ENCODE results near the gene FZD1.

DNA sequence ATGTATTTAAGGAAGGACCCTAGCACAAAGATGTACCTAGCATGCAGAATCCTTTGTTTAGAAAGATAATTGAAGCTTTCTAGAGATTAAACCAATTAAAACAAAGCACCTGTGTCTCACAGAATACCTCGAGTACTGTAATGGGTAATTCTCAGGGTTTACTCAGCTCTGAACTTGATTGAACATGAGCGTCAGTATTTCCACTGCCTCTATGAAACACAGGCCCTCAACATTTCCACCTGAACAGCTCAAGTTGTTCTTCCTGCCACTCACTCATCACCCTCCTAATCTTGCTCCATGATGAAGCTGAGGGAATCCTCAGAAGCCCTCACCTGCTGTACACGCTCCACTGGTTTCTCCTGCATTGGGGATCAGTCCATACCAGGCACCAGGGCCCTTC, 33.7 kb upstream of the FZD1 start:
- TF ChIP-seq, protein P1, sequence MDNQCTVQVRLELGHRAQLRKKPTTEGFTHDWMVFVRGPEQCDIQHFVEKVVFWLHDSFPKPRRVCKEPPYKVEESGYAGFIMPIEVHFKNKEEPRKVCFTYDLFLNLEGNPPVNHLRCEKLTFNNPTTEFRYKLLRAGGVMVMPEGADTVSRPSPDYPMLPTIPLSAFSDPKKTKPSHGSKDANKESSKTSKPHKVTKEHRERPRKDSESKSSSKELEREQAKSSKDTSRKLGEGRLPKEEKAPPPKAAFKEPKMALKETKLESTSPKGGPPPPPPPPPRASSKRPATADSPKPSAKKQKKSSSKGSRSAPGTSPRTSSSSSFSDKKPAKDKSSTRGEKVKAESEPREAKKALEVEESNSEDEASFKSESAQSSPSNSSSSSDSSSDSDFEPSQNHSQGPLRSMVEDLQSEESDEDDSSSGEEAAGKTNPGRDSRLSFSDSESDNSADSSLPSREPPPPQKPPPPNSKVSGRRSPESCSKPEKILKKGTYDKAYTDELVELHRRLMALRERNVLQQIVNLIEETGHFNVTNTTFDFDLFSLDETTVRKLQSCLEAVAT (IDR thresholded peaks at IDR 0.05): no peak
- TF ChIP-seq TARDBP (IDR thresholded peaks at IDR 0.05; ENCODE audit: borderline replicate concordance) (no peak), JUND (IDR thresholded peaks at IDR 0.05; ENCODE audit: low read depth, low read length) (no peak), POLR2AphosphoS2 (IDR thresholded peaks at IDR 0.05; ENCODE audit: low read depth, low read length) (no peak), ETV6 (conservative IDR thresholded peaks at IDR 0.05 in 1 of 2, IDR thresholded peaks at IDR 0.05 in 1 of 2; ENCODE audit: borderline replicate concordance in 1 of 2, low read depth in 1 of 2) (no peak), CTCF (IDR thresholded peaks at IDR 0.05 in 2 of 3, conservative IDR thresholded peaks at IDR 0.05 in 1 of 3; ENCODE audit: control insufficient read depth in 2 of 3, extremely low read depth in 1 of 3, insufficient read depth in 1 of 3, low read depth in 3 of 3, low read length in 3 of 3) (no peak), POLR2AphosphoS5 (IDR thresholded peaks at IDR 0.05; ENCODE audit: low read length) (no peak), GABPA (IDR thresholded peaks at IDR 0.05; ENCODE audit: low read depth) (no peak), NRF1 (conservative IDR thresholded peaks at IDR 0.05; ENCODE audit: low read depth, low read length) (no peak), MYC (IDR thresholded peaks at IDR 0.05; ENCODE audit: insufficient read depth, insufficient read length, insufficient replicate concordance, low read length, severe bottlenecking) (no peak), HDGF (IDR thresholded peaks at IDR 0.05) (no peak), FOXK2 (IDR thresholded peaks at IDR 0.05) (no peak)
- TF ChIP-seq, protein P2, sequence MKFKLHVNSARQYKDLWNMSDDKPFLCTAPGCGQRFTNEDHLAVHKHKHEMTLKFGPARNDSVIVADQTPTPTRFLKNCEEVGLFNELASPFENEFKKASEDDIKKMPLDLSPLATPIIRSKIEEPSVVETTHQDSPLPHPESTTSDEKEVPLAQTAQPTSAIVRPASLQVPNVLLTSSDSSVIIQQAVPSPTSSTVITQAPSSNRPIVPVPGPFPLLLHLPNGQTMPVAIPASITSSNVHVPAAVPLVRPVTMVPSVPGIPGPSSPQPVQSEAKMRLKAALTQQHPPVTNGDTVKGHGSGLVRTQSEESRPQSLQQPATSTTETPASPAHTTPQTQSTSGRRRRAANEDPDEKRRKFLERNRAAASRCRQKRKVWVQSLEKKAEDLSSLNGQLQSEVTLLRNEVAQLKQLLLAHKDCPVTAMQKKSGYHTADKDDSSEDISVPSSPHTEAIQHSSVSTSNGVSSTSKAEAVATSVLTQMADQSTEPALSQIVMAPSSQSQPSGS (IDR thresholded peaks at IDR 0.05; ENCODE audit: low read length): no peak
- TF ChIP-seq, protein P3, sequence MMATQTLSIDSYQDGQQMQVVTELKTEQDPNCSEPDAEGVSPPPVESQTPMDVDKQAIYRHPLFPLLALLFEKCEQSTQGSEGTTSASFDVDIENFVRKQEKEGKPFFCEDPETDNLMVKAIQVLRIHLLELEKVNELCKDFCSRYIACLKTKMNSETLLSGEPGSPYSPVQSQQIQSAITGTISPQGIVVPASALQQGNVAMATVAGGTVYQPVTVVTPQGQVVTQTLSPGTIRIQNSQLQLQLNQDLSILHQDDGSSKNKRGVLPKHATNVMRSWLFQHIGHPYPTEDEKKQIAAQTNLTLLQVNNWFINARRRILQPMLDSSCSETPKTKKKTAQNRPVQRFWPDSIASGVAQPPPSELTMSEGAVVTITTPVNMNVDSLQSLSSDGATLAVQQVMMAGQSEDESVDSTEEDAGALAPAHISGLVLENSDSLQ (IDR thresholded peaks at IDR 0.05): no peak
